ENCODE results near the gene MED19.

- no peak for TF ChIP-seq CTCF (IDR thresholded peaks at IDR 0.05; ENCODE audit: insufficient read depth, low read length)
- TF ChIP-seq POLR2AphosphoS5 (IDR thresholded peaks at IDR 0.05; ENCODE audit: low read depth) = no peak
- TF ChIP-seq, protein P1, sequence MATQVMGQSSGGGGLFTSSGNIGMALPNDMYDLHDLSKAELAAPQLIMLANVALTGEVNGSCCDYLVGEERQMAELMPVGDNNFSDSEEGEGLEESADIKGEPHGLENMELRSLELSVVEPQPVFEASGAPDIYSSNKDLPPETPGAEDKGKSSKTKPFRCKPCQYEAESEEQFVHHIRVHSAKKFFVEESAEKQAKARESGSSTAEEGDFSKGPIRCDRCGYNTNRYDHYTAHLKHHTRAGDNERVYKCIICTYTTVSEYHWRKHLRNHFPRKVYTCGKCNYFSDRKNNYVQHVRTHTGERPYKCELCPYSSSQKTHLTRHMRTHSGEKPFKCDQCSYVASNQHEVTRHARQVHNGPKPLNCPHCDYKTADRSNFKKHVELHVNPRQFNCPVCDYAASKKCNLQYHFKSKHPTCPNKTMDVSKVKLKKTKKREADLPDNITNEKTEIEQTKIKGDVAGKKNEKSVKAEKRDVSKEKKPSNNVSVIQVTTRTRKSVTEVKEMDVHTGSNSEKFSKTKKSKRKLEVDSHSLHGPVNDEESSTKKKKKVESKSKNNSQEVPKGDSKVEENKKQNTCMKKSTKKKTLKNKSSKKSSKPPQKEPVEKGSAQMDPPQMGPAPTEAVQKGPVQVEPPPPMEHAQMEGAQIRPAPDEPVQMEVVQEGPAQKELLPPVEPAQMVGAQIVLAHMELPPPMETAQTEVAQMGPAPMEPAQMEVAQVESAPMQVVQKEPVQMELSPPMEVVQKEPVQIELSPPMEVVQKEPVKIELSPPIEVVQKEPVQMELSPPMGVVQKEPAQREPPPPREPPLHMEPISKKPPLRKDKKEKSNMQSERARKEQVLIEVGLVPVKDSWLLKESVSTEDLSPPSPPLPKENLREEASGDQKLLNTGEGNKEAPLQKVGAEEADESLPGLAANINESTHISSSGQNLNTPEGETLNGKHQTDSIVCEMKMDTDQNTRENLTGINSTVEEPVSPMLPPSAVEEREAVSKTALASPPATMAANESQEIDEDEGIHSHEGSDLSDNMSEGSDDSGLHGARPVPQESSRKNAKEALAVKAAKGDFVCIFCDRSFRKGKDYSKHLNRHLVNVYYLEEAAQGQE (IDR thresholded peaks at IDR 0.05; ENCODE audit: insufficient replicate concordance, low read depth) = no peak
- TF ChIP-seq GABPA (IDR thresholded peaks at IDR 0.05; ENCODE audit: low read depth) = no peak
Observed at GRCh38 chr11:57711414-57712255, at the start of gene MED19.

All from HL-60 (cell line).